ENCODE data around the gene C2orf42.

C2orf42 gene

GRCh38 chr2:70128005-70128404 lies 62.8 kb downstream of the C2orf42 start:
- Histone ChIP-seq H3K4me3 (ENCODE audit: extremely low read depth, insufficient read depth, low read length, poor library complexity, severe bottlenecking) (no peak overlapping the region), H3K4me1 (ENCODE audit: control insufficient read depth, insufficient read depth, low read length, poor library complexity, severe bottlenecking) (peaks cover 28% of the 10 kb centered on the region), H3K9me3 (ENCODE audit: control insufficient read depth, low read length) (no peaks in the 10 kb centered on the region), H3K27ac (ENCODE audit: low read depth, low read length, severe bottlenecking) (no peak overlapping the region), H3K36me3 (ENCODE audit: control insufficient read depth, insufficient read depth, low read length) (no peaks in the 10 kb centered on the region)
- WGBS, 2 experiments (ENCODE audit: insufficient coverage in 2 of 2), result 75 to 100% methylated on average over 1 of the region's 1 CpG

GRCh38 chr2:70126413-70126812 lies 64.4 kb downstream of the C2orf42 start:
- Histone ChIP-seq H3K4me3 (ENCODE audit: extremely low read depth, insufficient read depth, low read length, poor library complexity, severe bottlenecking) (no peak overlapping the region), H3K9me3 (ENCODE audit: control insufficient read depth, low read length) (no peaks in the 10 kb centered on the region), H3K27ac (ENCODE audit: low read depth, low read length, severe bottlenecking) (no peak overlapping the region), H3K4me1 (ENCODE audit: control insufficient read depth, insufficient read depth, low read length, poor library complexity, severe bottlenecking) (peaks cover 23% of the 10 kb centered on the region), H3K36me3 (ENCODE audit: control insufficient read depth, insufficient read depth, low read length) (no peaks in the 10 kb centered on the region)
- 94 to 100% methylated on average over 2 of the region's 2 CpGs for WGBS, 2 experiments (ENCODE audit: insufficient coverage in 2 of 2)

- no peaks in the 10 kb centered on the region for H3K9me3 ChIP-seq (ENCODE audit: control insufficient read depth, low read length)
- 83 to 94% methylated on average over 6 to 9 of the region's 13 CpGs for WGBS, 2 experiments (ENCODE audit: insufficient coverage in 2 of 2)
- H3K4me3 ChIP-seq (ENCODE audit: extremely low read depth, insufficient read depth, low read length, poor library complexity, severe bottlenecking), result peak overlapping the region; percentile 52
- H3K36me3 ChIP-seq (ENCODE audit: control insufficient read depth, insufficient read depth, low read length), result no peaks in the 10 kb centered on the region
- H3K27ac ChIP-seq (ENCODE audit: low read depth, low read length, severe bottlenecking), result peak overlapping the region; percentile 98
- H3K4me1 ChIP-seq (ENCODE audit: control insufficient read depth, insufficient read depth, low read length, poor library complexity, severe bottlenecking), result peaks cover 23% of the 10 kb centered on the region
These were observed 65.3 kb downstream of the C2orf42 start for GRCh38 chr2:70125498-70125898.

GRCh38 chr2:70124983-70125480 lies 65.8 kb downstream of the C2orf42 start:
- Histone ChIP-seq H3K36me3 (ENCODE audit: control insufficient read depth, insufficient read depth, low read length) (no peaks in the 10 kb centered on the region), H3K4me1 (ENCODE audit: control insufficient read depth, insufficient read depth, low read length, poor library complexity, severe bottlenecking) (peaks cover 23% of the 10 kb centered on the region), H3K27ac (ENCODE audit: low read depth, low read length, severe bottlenecking) (peak overlapping the region; percentile 98), H3K4me3 (ENCODE audit: extremely low read depth, insufficient read depth, low read length, poor library complexity, severe bottlenecking) (peak overlapping the region; percentile 52), H3K9me3 (ENCODE audit: control insufficient read depth, low read length) (no peaks in the 10 kb centered on the region)
- 2 to 9% methylated on average over 31 to 33 of the region's 36 CpGs for WGBS, 2 experiments (ENCODE audit: insufficient coverage in 2 of 2)

- no peaks in the 10 kb centered on the region for H3K36me3 ChIP-seq (ENCODE audit: control insufficient read depth, insufficient read depth, low read length)
- H3K4me3 ChIP-seq (ENCODE audit: extremely low read depth, insufficient read depth, low read length, poor library complexity, severe bottlenecking), result peak overlapping the region; percentile 52
- H3K9me3 ChIP-seq (ENCODE audit: control insufficient read depth, low read length), result no peaks in the 10 kb centered on the region
- 31 to 34% methylated on average over 10 to 11 of the region's 11 CpGs for WGBS, 2 experiments (ENCODE audit: insufficient coverage in 2 of 2)
- peak overlapping the region; percentile 98 for H3K27ac ChIP-seq (ENCODE audit: low read depth, low read length, severe bottlenecking)
- peaks cover 30% of the 10 kb centered on the region for H3K4me1 ChIP-seq (ENCODE audit: control insufficient read depth, insufficient read depth, low read length, poor library complexity, severe bottlenecking)
These were observed 67.0 kb downstream of the C2orf42 start for GRCh38 chr2:70123829-70124116.

GRCh38 chr2:70123051-70123828 lies 67.6 kb downstream of the C2orf42 start:
- no peaks in the 10 kb centered on the region for H3K36me3 ChIP-seq (ENCODE audit: control insufficient read depth, insufficient read depth, low read length)
- H3K4me1 ChIP-seq (ENCODE audit: control insufficient read depth, insufficient read depth, low read length, poor library complexity, severe bottlenecking), result peaks cover 34% of the 10 kb centered on the region
- 36 to 43% methylated on average over 19 to 20 of the region's 20 CpGs for WGBS, 2 experiments (ENCODE audit: insufficient coverage in 2 of 2)
- peak overlapping the region; percentile 98 for H3K27ac ChIP-seq (ENCODE audit: low read depth, low read length, severe bottlenecking)
- H3K9me3 ChIP-seq (ENCODE audit: control insufficient read depth, low read length), result no peaks in the 10 kb centered on the region
- H3K4me3 ChIP-seq (ENCODE audit: extremely low read depth, insufficient read depth, low read length, poor library complexity, severe bottlenecking), result peak overlapping the region; percentile 52

GRCh38 chr2:70122470-70122869 lies 68.3 kb downstream of the C2orf42 start:
- Histone ChIP-seq H3K27ac (ENCODE audit: low read depth, low read length, severe bottlenecking) (no peak overlapping the region), H3K36me3 (ENCODE audit: control insufficient read depth, insufficient read depth, low read length) (no peaks in the 10 kb centered on the region)

GRCh38 chr2:70121627-70122372 lies 69.0 kb downstream of the C2orf42 start:
- H3K4me1 ChIP-seq (ENCODE audit: control insufficient read depth, insufficient read depth, low read length, poor library complexity, severe bottlenecking), result peaks cover 24% of the 10 kb centered on the region
- H3K4me3 ChIP-seq (ENCODE audit: extremely low read depth, insufficient read depth, low read length, poor library complexity, severe bottlenecking), result no peak overlapping the region
- no peaks in the 10 kb centered on the region for H3K9me3 ChIP-seq (ENCODE audit: control insufficient read depth, low read length)
- H3K27ac ChIP-seq (ENCODE audit: low read depth, low read length, severe bottlenecking), result no peak overlapping the region
- 75 to 100% methylated on average over 1 to 3 of the region's 6 CpGs for WGBS, 2 experiments (ENCODE audit: insufficient coverage in 2 of 2)
- no peaks in the 10 kb centered on the region for H3K36me3 ChIP-seq (ENCODE audit: control insufficient read depth, insufficient read depth, low read length)

More at GRCh38 chr2:70122470-70122869, 68.3 kb downstream of the C2orf42 start:
- 92 to 100% methylated on average over 2 of the region's 4 CpGs for WGBS, 2 experiments (ENCODE audit: insufficient coverage in 2 of 2)
- Histone ChIP-seq H3K4me1 (ENCODE audit: control insufficient read depth, insufficient read depth, low read length, poor library complexity, severe bottlenecking) (peaks cover 27% of the 10 kb centered on the region), H3K9me3 (ENCODE audit: control insufficient read depth, low read length) (no peaks in the 10 kb centered on the region), H3K4me3 (ENCODE audit: extremely low read depth, insufficient read depth, low read length, poor library complexity, severe bottlenecking) (no peak overlapping the region)

- 5 to 30% methylated on average over 3 to 4 of the region's 4 CpGs for WGBS, 2 experiments (ENCODE audit: insufficient coverage in 2 of 2)
- Histone ChIP-seq H3K4me1 (ENCODE audit: control insufficient read depth, insufficient read depth, low read length, poor library complexity, severe bottlenecking) (peaks cover 31% of the 10 kb centered on the region), H3K9me3 (ENCODE audit: control insufficient read depth, low read length) (no peaks in the 10 kb centered on the region), H3K27ac (ENCODE audit: low read depth, low read length, severe bottlenecking) (peak overlapping the region; percentile 58), H3K4me3 (ENCODE audit: extremely low read depth, insufficient read depth, low read length, poor library complexity, severe bottlenecking) (no peak overlapping the region), H3K36me3 (ENCODE audit: control insufficient read depth, insufficient read depth, low read length) (no peaks in the 10 kb centered on the region)
These were observed 71.9 kb downstream of the C2orf42 start for GRCh38 chr2:70118798-70119454.

- Histone ChIP-seq H3K4me3 (ENCODE audit: extremely low read depth, insufficient read depth, low read length, poor library complexity, severe bottlenecking) (no peak overlapping the region), H3K27ac (ENCODE audit: low read depth, low read length, severe bottlenecking) (no peak overlapping the region), H3K9me3 (ENCODE audit: control insufficient read depth, low read length) (no peaks in the 10 kb centered on the region), H3K4me1 (ENCODE audit: control insufficient read depth, insufficient read depth, low read length, poor library complexity, severe bottlenecking) (peaks cover 43% of the 10 kb centered on the region), H3K36me3 (ENCODE audit: control insufficient read depth, insufficient read depth, low read length) (no peaks in the 10 kb centered on the region)
- WGBS, 2 experiments (ENCODE audit: insufficient coverage in 2 of 2), result 86 to 100% methylated on average over 1 of the region's 2 CpGs
These were observed 73.8 kb downstream of the C2orf42 start for GRCh38 chr2:70116936-70117552.

Data from mesodermal cell (in vitro differentiated cells).